NCI-H2227 (cell line): ENCODE results near the gene ANKRD33.

Experiments
- DNase-seq: peaks from one replicate; lab custom pipeline; 2025; ENCODE audit not compliant: unreplicated experiment; lab: John Stamatoyannopoulos, UW

ANKRD33 gene

GRCh38 chr12:51938726-51939125, 50.8 kb downstream of the ANKRD33 start:
- DNase-seq: peak; percentile 4

- DNase-seq: peak; percentile 65
Measured at GRCh38 chr12:51941011-51941581, 53.2 kb downstream of the ANKRD33 start.
